ENCODE data around the gene SETD4.
"Not testable (repeated sequence)": the region's sequence is repeated elsewhere in the genome, so short reads cannot be mapped to it uniquely, and the experiment has no call there.

Gene SETD4

DNA sequence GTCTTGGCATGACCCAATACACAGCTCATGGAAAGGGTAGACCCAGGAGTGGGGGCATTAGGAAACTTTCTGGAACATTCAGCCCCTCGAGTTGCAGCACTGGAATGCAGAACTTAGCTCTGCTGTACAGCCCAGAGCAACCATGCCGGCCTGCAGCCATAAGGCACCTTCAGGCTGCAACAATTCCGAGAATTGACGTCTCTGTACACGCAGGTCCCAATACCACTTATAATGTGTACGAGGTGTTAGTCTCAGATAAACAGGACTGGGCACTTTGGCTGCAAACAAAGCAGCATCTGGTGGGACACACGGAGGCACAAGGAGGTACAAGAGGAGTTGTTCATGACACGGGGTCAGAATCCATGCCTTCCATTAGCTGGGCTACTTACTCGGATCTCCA is 17.4 kb upstream of the SETD4 start:
- peak; percentile 2 for DNase-seq

DNA sequence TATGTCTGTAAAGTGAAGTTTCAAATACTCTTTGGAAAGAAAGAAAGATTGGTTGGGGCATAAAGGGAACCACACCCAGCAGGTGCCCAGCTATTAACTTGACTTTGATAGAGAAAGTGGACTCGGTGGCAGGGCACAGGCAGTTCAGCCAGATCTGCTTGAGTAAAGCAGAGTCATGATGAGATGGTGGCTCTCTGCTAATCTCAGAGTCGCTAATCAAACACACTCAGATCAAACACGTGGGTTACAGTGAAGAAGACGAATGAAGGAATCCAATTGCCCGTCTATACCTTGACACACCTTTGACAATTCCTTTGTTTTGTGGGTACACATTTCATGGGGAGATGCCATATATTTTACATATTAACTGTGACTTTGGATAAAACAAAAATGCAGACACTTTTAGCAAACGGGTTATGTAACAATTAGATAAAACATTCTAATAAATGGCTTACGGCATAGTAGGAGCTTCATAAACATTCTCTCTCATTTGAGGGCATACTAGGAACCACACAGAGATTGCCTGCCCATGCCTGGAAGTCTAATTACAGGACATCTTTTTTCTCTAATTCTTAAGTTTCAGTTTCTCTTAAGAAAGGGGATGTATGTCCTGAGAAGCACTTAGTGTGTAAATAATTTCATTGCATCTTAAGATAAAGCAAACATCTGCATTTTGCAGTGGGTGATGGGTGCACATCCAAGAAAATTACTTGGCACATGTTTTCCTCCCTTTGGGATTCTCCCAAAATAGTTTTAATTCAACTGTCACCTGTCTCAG is 16.7 kb upstream of the SETD4 start:
- DNase-seq: peak; percentile 78

DNA sequence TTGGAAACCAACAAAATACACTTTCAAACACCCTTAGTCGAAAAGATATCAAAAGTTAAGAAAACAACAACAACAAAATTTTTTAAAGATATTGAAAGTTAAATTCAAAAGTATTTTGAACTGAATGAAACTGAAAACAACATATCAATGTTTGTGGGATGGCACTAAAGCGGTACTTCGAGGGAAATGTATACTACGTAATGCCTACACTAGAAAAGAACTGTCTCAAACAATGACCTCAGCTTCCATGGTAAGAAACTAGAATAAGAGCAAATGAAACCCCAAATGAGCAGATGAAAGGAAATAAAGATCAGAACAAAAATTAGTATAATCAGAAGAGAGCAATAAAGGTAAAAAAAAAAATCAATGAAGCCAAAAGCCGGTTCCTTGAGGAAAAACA is 15.6 kb upstream of the SETD4 start:
- DNase-seq: peak; percentile 31

DNA sequence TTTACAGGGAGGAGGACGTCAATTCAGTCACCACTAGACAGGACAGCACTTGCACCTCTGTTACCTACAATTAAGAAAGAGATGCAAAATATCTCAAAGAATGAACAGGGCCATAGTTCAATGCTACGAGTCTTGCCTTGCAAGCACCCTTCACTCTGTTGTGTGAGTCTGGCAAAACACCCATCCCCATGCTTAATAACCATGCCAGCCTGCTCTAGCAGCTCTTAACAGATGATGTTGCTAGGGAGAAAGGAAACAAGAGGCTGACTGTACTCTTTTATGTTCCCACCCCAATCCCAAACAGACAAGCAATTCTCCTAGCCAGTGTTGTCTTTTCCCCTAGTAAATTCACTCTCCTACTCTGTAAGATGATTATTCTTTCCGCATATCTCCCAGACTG is 14.8 kb upstream of the SETD4 start:
- DNase-seq: no peak

DNA sequence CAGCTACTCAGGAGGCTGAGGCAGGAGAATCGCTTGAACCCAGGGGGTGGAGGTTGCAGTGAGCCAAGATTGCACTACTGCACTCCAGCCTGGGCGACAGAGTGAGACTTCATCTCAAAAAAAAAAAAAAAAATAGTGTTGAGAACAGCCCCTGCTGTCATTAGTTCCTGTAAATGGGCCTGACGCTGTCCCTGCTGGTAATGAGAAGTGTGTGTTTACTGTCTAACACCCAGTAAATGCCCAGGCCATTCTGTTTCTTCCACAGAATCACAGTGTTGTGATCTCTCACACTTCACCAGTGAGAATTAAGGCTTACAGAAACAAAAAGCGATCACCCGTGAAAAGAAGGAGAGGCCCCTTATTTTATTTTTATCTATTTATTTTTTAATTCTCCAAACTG is 13.6 kb upstream of the SETD4 start:
- not testable (repeated sequence) for DNase-seq

DNA sequence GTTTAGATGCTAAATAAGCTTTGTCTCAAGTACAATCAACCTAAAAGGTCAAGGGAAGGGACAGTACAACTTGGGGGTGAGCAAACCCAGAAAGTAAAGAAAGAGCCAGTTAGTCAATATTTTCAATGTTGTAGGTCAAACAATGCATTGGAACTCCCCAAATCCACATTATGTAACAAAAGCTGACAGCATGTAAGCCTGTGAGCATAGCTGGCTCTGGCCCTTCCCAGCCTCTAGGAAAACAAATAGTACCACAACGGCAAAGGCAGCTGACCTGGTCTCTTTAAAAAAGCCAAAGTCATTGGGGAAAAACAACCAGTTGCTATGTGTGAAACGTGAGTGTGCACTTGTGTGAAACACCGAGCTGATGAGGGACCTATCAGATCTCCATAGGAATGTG is 12.9 kb upstream of the SETD4 start:
- no peak for DNase-seq

DNA sequence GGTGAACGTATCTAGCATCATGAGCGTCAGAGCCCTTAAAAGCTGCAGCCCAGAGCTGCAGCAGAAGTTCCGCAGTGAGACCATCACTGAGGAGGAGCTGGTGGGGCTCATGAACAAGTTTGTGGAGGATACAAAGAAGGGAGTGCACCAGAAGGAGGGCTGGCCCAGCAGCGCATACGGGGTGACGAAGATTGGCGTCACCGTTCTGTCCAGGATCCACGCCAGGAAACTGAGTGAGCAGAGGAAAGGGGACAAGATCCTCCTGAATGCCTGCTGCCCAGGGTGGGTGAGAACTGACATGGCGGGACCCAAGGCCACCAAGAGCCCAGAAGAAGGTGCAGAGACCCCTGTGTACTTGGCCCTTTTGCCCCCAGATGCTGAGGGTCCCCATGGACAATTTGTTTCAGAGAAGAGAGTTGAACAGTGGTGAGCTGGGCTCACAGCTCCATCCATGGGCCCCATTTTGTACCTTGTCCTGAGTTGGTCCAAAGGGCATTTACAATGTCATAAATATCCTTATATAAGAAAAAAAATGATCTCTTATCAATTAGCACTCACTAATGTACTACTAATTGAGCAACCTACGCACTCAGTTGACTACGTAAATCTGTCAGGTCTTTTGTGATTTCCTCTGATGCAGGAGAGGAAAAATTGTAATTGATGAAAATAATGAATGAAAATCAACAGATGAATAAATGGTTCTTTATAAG is 12.3 kb upstream of the SETD4 start:
- no peak for DNase-seq

DNA sequence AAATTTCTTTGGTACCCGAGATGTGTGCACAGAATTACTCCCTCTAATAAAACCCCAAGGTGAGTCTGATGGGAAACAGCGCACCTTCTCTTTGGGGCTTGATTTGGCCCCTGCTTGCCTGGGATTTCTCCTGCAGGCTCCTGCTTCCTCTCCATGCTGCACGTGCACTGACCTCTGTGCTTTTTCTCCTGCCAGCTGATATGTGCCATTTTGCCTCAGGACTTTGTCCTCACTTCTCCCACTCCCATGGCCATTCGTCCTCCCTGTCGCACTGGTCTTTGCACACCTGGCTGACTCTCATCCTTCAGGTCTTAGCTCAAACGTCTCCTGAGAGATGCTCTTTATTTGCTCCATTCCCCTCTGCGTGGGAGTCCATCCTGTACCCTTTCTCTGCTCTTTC is 10.7 kb upstream of the SETD4 start:
- no peak for DNase-seq

DNA sequence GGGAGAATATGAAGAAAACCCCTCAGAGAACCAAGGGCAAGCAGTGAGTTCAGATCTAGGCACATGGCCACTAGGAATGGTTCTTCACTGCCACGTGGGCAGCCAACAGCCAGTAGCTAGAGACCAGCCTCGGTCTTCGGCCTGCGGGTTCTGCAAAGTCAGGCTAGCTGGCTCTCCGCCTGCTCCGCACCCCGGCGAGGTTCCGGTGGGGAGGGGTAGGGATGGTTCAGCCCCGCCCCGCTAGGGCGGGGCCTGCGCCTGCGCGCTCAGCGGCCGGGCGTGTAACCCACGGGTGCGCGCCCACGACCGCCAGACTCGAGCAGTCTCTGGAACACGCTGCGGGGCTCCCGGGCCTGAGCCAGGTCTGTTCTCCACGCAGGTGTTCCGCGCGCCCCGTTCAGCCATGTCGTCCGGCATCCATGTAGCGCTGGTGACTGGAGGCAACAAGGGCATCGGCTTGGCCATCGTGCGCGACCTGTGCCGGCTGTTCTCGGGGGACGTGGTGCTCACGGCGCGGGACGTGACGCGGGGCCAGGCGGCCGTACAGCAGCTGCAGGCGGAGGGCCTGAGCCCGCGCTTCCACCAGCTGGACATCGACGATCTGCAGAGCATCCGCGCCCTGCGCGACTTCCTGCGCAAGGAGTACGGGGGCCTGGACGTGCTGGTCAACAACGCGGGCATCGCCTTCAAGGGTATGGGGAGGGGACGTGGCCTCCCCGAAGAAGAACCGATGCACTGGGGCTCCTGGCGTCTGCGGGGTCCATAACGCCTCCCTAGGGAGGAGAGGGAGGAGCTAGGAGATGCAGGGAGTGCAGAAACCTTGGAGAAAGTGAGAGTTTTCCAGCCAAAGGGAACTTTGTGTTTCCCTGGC is 9.6 kb upstream of the SETD4 start, which contains the start of gene CBR1:
TSS of gene CBR1 (plus strand) at position 312 of the 871 bp plus-strand sequence. CDS start at position 404, 92 bp downstream.
- peak; percentile 96 for DNase-seq

DNA sequence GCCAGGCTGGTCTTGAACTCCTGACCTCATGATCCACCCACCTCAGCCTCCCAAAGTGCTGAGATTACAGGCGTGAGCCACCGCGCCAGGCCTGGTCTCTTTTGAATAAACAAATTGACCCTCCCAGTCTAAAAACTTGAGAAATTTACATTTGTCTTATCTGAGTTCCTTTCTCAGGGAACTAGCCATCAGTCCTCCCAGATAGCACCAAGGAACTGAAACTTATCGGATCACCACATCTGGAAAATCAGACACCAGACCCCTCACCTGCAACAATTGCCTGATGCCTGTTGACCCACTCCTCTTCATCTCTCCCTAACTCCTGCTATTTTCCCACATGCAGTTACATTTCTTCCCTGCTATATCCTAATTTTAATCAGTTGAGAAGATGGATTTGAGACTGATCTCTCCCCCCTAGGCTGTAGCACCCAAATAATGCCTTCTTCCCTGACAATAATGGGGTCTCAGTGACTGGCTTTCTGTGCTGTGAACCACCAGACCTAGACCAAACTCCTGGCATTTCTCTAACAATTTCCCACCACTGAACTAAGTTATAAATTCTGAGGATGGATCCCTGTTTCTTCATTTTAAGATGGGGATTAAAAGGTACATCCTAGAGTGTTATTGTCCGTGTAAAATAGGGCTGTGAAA is 8.5 kb upstream of the SETD4 start:
- no peak for DNase-seq

DNA sequence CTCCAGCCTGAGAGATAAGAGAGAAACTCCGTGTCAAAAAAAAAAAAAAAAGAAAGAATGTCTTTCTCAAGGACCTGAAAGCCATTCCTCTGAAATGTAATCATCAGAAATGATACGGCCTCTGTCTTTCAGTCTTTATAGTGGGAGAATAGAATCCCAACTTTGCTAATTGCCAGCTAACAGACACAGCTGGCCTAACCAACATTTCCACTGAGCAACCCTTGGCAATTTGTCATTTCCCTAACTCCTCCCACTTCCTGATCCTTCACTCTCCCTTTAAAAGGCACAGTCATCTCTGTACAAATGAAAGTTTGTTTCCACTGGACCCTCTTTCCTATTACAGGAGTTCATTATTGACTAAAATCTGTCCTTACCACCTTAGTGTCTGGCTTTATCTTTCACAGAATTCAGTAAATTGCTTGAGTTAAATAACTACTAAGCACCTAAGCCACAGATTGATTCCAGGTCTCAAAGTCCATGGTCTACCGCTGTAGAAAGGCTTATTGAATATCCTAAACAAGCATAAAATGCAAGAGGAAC is 5.2 kb upstream of the SETD4 start:
- DNase-seq: peak; percentile 77

DNA sequence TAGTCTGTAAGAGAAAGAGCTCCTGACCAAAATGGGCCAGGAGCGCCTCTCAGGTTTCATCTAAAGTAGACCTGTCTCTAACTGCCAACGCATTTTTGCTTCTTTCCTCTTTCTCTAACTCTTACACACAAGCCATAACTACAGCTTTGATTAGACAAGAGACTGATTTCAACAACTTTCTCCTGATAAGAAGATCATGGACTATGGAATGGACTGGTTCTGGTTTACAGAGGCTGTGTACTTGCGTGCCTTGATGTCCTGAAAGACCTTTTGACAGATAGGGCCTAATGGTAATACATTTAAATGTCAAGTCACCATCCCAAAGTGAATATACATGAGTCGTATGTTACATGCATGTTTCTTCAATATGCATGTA is 3.7 kb upstream of the SETD4 start:
- DNase-seq: no peak

DNA sequence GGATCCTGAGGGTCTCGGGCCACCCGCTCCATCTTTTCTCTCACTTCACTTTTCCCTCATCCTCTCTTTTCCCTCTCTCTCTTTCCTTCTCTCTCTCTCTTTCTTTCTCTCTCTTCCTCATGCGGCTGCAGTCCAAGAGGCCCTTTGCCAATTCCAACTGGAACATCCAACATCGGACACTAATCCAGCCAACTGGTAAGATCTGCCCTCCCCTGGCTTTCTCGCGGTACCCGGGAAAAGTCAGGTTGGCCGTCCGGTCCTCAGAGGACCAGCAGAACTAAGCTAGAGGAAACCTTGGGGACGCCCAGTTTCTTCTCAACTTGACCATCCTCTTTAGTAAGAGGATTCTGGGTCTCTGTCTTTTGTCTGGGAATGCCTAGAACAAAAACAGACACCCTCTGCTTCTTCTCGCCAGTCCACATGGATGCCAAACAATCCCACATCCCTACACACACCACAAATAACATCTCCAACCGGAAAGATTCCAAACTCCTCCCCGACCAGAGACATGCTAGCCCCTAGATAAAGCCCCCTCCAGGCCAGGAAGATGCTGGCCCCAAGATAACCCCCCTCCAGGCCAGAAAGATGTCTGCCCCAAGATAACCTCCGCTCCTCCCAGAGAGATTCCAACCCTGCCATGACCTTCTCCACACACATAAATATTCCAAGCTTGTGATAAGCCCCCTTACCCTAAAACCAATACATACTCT is 3.2 kb upstream of the SETD4 start:
- DNase-seq: no peak

DNA sequence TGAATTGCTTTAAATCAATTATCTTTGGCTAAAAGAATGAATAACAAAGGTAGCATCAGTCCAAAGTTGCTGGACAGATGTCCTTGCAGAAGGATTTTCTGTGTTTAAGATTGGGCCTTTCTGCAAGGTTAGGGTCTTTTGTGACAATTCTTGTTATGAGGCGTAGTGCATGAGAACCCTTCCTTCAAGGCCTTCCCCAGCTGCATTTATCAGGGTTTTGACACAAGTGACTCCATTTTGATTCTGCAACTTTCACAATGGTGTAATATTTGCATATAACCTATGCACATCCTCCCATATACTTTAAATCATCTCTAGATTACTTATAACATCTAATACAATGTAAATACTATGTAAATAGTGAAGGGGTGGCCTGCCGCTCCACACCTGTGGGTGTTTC is 1.1 kb upstream of the SETD4 start:
- no peak for DNase-seq

DNA sequence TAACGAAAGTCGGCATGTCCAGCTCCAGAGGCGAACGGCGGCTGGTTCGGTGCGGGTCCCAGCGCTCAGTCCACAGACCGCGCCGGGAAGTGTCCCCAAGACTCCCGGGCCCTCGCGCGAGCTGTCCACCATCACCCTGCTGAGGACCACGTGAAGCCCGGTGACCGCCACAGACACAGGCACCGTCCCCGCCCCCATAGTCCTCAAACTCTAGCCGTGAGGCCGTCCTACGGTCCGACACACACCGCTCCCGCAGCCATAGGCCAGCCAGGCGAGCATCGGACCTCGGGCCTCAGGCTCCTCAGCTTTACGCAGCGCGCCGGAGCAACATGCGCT is 535 bp downstream of the SETD4 start:
- DNase-seq: peak; percentile 56

DNA sequence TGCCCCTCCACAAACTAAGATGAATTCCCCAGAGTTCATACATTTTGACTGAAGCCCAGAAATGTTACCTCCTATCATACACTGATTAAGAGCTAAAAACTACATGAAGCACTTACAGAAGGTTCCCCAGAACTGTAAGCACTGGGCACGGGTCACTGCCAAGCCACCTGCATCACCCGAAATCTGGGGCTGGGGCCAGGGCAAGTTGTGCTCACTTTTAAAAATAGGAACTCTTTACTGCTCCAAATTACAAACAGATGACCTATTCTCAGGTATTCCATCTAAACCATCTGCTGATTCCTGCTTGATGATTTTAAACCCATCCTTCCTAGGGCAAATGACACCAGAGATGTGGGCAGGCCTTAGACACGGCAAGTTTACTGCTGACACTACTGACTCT is 4.8 kb downstream of the SETD4 start:
- DNase-seq: no peak

DNA sequence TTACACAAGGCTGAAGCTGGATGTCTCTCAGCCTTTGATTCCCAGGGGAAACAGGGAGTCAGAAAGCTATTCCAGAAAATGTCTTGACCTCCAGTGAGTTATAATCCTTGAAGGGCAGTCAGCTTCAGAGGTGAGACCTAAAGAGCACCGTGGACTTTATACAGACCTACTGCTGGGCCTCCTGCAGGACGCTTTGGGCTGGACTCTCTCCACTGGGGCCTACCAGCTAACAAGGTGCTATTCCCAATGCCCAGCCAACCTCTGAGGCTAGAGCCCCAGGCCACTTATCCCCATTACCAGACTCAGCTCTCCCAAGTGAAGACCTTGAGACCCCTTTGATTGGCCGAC is 6.6 kb downstream of the SETD4 start:
- DNase-seq: no peak

DNA sequence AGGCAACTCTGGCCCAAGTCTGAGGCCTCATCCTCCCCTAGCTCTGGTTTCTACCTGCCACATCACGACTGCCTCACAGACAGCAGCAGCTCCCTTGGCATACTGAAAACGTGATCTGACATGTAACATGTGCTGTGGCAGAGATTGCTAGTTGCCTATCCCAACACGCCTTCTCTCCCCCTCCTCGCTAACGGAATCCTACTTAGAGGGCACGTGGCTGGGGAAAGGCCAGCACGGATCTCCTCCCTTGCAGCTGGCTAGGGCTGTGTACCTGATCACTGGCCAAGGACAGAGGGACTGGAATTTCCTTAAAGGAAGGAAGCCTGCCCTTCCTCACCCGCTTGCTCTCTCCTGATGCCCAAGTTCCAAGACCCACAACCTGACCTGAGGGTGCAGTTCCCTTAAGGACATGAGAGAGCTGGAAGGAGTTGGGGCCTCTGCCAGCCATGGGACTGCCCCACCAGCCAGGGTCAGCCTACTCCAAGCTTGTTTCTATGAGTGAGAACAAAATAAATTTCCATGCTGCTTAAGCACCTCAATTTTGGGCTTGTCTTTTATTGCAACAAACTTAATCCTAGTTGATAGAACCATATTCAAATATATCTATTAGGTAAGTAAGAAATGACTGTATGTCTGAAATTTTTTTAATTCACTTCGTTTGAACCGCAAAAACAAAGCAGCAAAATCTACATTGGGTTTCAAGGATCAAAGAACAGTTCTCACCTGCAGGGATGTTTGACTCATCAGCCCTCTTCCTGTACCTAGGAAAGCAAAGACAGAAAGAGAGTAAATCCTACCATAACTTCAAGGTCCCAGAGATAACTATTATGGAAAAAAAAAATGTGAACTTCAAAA is 7.2 kb downstream of the SETD4 start:
- no peak for DNase-seq

DNA sequence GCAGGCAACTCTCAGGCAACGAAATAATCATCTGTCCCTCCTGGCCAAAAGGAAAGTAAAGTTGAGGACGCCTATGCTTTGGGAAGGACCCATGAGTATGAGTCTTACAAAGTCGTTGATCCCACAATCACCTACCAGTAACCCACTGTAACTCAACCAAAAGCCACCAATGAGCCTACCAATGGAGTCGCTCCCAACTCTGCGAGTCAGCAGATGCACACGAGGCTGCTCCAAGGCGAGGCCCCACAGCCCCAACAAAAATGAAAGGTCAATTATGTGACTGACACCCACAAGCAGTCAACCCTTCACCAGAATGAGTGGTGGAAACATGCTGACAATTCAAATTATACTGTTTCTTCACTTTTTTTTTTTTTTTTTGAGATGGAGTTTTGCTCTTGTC is 12.0 kb downstream of the SETD4 start:
- DNase-seq: no peak

DNA sequence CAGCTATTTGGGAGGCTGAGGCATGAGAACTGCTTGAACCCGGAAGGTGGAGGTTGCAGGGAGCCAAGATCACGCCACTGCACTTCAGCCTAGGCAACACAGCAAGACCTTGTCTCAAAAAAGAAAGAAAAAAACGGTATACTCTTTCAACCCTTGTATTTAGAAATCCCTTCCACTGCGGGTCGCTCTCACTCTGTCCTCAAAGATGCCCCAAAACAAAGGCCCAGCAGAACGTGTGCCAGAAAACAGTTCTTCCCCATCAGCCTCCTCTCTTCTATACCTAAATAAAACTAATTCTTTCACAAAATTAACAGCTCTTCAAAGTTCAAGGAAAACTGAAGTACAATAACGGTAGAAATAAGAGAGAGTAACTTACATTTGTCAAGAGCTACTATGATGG is 13.2 kb downstream of the SETD4 start:
- DNase-seq: no peak

DNA sequence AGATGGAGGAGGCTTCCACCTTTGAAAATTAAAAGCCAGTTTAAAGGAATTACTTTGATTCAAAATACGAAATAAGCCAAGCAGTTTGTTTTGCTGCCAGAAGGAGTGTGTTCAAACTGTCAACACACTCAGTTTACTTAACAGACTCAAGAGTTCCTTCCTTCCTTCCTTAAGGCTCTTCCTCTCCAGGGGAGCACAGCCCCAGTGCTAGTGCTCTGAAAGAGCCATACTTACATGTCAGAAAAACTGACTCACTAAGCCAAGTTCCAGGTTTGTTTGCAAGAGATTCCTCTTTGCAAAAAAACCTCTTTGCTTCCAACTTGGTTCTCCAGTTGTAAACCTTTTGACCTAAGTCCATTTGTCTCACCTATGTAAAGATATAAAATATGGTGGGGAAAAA is 14.3 kb downstream of the SETD4 start:
- no peak for DNase-seq
